HuH-7.5 (cell line): ENCODE results near the gene NUDT13.

Experiments
- DNase-seq: peaks from one replicate; pipeline ENCODE4 v3.0.0; 2011; ENCODE audit warnings: low spot score

The NUDT13 gene

GRCh38 chr10:73163096-73163495, 52.8 kb downstream of the NUDT13 start:
- no peak for DNase-seq

GRCh38 chr10:73166972-73167371, 56.7 kb downstream of the NUDT13 start:
- DNase-seq = no peak

GRCh38 chr10:73167458-73167782, 57.2 kb downstream of the NUDT13 start:
- no peak for DNase-seq

- DNase-seq = peak; percentile 55
These were observed 57.7 kb downstream of the NUDT13 start, which contains the start of the genes ECD and FAM149B1 for GRCh38 chr10:73167783-73168464. TSS of gene ECD (minus strand) at chr10:73168008. CDS start at chr10:73163937, 4,071 bp downstream. TSS of gene FAM149B1 (plus strand) at chr10:73168119. CDS start at chr10:73168340, 221 bp downstream.

GRCh38 chr10:73168465-73168803, 58.2 kb downstream of the NUDT13 start:
- DNase-seq = peak; percentile 25

- DNase-seq = no peak
These were observed 59.1 kb downstream of the NUDT13 start for GRCh38 chr10:73169320-73169719.

- no peak for DNase-seq
These were observed 62.6 kb downstream of the NUDT13 start for GRCh38 chr10:73172867-73173266.

GRCh38 chr10:73174148-73174925, 64.1 kb downstream of the NUDT13 start:
- no peak for DNase-seq
